IPS DF 6.9 (cell line): ENCODE results near the gene FBXO17.

Experiments
- DNase-seq: peaks from one replicate; pipeline ENCODE4 v3.0.0-alpha.2; 2013; ENCODE audit warnings: low read depth, low spot score
- H3K27ac ChIP-seq: one replicate; pipeline ENCODE4 v1.5.1; 2013; ENCODE audit warnings: low read length, control low read depth
- H3K27me3 ChIP-seq: 2 replicates; pipeline ENCODE4 v1.6.1; 2013; ENCODE audit warnings: mild to moderate bottlenecking, low read length; ENCODE audit not compliant: control insufficient read depth, insufficient read depth
- H3K36me3 ChIP-seq: 2 replicates; pipeline ENCODE4 v1.6.1; 2013; ENCODE audit warnings: low read length; ENCODE audit not compliant: control insufficient read depth, insufficient read depth
- H3K4me1 ChIP-seq: 2 replicates; pipeline ENCODE4 v1.6.1; 2013; ENCODE audit warnings: low read length; ENCODE audit not compliant: control insufficient read depth, insufficient read depth
- H3K4me3 ChIP-seq: 2 replicates; pipeline ENCODE4 v1.5.1; 2013; ENCODE audit warnings: mild to moderate bottlenecking, low read length
- H3K9me3 ChIP-seq: 2 replicates; pipeline ENCODE4 v1.6.1; 2013; ENCODE audit warnings: low read length, inconsistent platforms; ENCODE audit not compliant: control insufficient read depth, insufficient read depth
- WGBS: extraction: QIAGEN DNeasy Blood & Tissue Kit; methylation state at CpG from one replicate; pipeline ENCODE4 v1.1.7; 2013; ENCODE audit warnings: mixed read lengths, missing lambda C conversion rate; ENCODE audit not compliant: insufficient read length, insufficient coverage; 5-methylcytosine and 5-hydroxymethylcytosine counted together

FBXO17 gene

GRCh38 chr19:38917516-38917915 is 58.0 kb downstream of the FBXO17 start:
- Histone ChIP-seq H3K4me3 (no peak overlapping the region), H3K4me1 (no peaks in the 10 kb centered on the region; the same call in 1 of the 2 replicates), H3K9me3 (no peaks in the 10 kb centered on the region), H3K27me3 (no peaks in the 10 kb centered on the region), H3K36me3 (peaks cover 17% of the 10 kb centered on the region), H3K27ac (no peak overlapping the region)
- WGBS, result no CpG with 5 or more reads among the region's 9 CpGs
- DNase-seq, result no peak

- no CpG with 5 or more reads among the region's 44 CpGs for WGBS
- Histone ChIP-seq H3K4me1 (no peaks in the 10 kb centered on the region; the same call in 1 of the 2 replicates), H3K27ac (no peak overlapping the region), H3K4me3 (no peak overlapping the region), H3K27me3 (no peaks in the 10 kb centered on the region), H3K36me3 (peaks cover 11% of the 10 kb centered on the region; the same call in 1 of the 2 replicates), H3K9me3 (no peaks in the 10 kb centered on the region)
- no peak for DNase-seq
Measured at GRCh38 chr19:38915329-38916321, 59.9 kb downstream of the FBXO17 start.

- Histone ChIP-seq H3K9me3 (no peaks in the 10 kb centered on the region), H3K4me3 (no peak overlapping the region), H3K36me3 (peaks cover 8% of the 10 kb centered on the region; the same call in 1 of the 2 replicates), H3K27me3 (no peaks in the 10 kb centered on the region), H3K27ac (no peak overlapping the region), H3K4me1 (peaks cover under 1% of the 10 kb centered on the region)
- WGBS, result no CpG with 5 or more reads among the region's 8 CpGs
- DNase-seq, result no peak
Measured at GRCh38 chr19:38913958-38914357, 61.6 kb downstream of the FBXO17 start.

GRCh38 chr19:38912600-38913514 is 62.7 kb downstream of the FBXO17 start:
- WGBS, result no CpG with 5 or more reads among the region's 12 CpGs
- H3K27ac ChIP-seq, result no peak overlapping the region
- no peak overlapping the region for H3K4me3 ChIP-seq
- H3K4me1 ChIP-seq, result peaks cover 2% of the 10 kb centered on the region
- no peaks in the 10 kb centered on the region for H3K9me3 ChIP-seq
- H3K27me3 ChIP-seq, result no peaks in the 10 kb centered on the region
- peaks cover 8% of the 10 kb centered on the region; the same call in 1 of the 2 replicates for H3K36me3 ChIP-seq
- DNase-seq, result no peak

- Histone ChIP-seq H3K27ac (no peak overlapping the region), H3K36me3 (peaks cover 11% of the 10 kb centered on the region; the same call in 1 of the 2 replicates), H3K9me3 (no peaks in the 10 kb centered on the region), H3K4me1 (peaks cover 2% of the 10 kb centered on the region), H3K4me3 (no peak overlapping the region), H3K27me3 (no peaks in the 10 kb centered on the region)
- DNase-seq, result no peak
- no CpG with 5 or more reads among the region's 16 CpGs for WGBS
Measured at GRCh38 chr19:38911388-38912001, 64.0 kb downstream of the FBXO17 start.

- H3K27ac ChIP-seq, result no peak overlapping the region
- no peaks in the 10 kb centered on the region for H3K9me3 ChIP-seq
- no CpG with 5 or more reads among the region's 12 CpGs for WGBS
- DNase-seq, result no peak
- H3K4me1 ChIP-seq, result peaks cover 2% of the 10 kb centered on the region
- no peaks in the 10 kb centered on the region for H3K27me3 ChIP-seq
- H3K36me3 ChIP-seq, result peaks cover 6% of the 10 kb centered on the region
- no peak overlapping the region for H3K4me3 ChIP-seq
Measured at GRCh38 chr19:38910488-38910887, 65.1 kb downstream of the FBXO17 start.

GRCh38 chr19:38908911-38909310 is 66.6 kb downstream of the FBXO17 start:
- no CpG with 5 or more reads among the region's 10 CpGs for WGBS
- no peak overlapping the region for H3K27ac ChIP-seq

GRCh38 chr19:38907670-38908069 is 67.9 kb downstream of the FBXO17 start:
- Histone ChIP-seq H3K4me1 (peaks cover 2% of the 10 kb centered on the region), H3K4me3 (no peak overlapping the region), H3K27me3 (no peaks in the 10 kb centered on the region), H3K27ac (no peak overlapping the region), H3K36me3 (peaks cover 10% of the 10 kb centered on the region), H3K9me3 (no peaks in the 10 kb centered on the region)
- DNase-seq, result no peak
- no CpG with 5 or more reads among the region's 12 CpGs for WGBS

More at GRCh38 chr19:38908911-38909310, 66.6 kb downstream of the FBXO17 start:
- Histone ChIP-seq H3K4me1 (peaks cover 2% of the 10 kb centered on the region), H3K27me3 (no peaks in the 10 kb centered on the region), H3K36me3 (peaks cover 10% of the 10 kb centered on the region), H3K9me3 (no peaks in the 10 kb centered on the region), H3K4me3 (no peak overlapping the region)
- no peak for DNase-seq

- Histone ChIP-seq H3K4me1 (peaks cover 2% of the 10 kb centered on the region), H3K27me3 (no peaks in the 10 kb centered on the region), H3K36me3 (peaks cover 10% of the 10 kb centered on the region), H3K9me3 (no peaks in the 10 kb centered on the region), H3K27ac (no peak overlapping the region), H3K4me3 (no peak overlapping the region)
- DNase-seq, result no peak
- WGBS, result no CpG with 5 or more reads among the region's 29 CpGs
Measured at GRCh38 chr19:38907227-38907626, 68.3 kb downstream of the FBXO17 start.

- peaks cover 2% of the 10 kb centered on the region for H3K4me1 ChIP-seq
- no peaks in the 10 kb centered on the region for H3K27me3 ChIP-seq
- H3K36me3 ChIP-seq, result peaks cover 10% of the 10 kb centered on the region
- DNase-seq, result no peak
- no peak overlapping the region for H3K27ac ChIP-seq
- no peak overlapping the region for H3K4me3 ChIP-seq
- H3K9me3 ChIP-seq, result no peaks in the 10 kb centered on the region
- WGBS, result no CpG with 5 or more reads among the region's 4 CpGs
Measured at GRCh38 chr19:38905620-38906019, 69.9 kb downstream of the FBXO17 start.
